ENCODE results near the gene FRMD1.
A peak's percentile ranks its signal among the peaks of the same experiment; 100 is the strongest.

Gene FRMD1

DNA sequence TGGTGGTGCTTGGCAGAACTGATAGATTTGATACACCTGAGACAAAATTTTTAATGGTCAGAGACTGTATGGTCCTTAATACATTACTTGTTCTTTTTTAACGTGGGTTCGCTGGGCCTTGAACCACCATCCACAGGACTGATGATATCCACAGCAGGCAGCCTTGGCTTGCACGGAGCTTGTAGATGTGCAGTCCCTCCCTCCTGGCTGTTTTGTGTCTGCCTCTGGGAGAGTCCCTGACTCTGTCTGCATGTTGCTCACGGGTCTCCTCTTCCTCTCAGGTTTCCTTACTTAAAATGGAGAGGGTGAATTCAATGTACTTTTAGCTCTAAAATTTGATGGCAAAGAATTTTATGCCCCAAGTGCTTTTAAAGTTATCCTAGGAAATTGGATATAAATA, 64.0 kb downstream of the FRMD1 start:
- no peak for DNase-seq (ENCODE audit: insufficient read length, low spot score)
- no peak for FAIRE-seq

DNA sequence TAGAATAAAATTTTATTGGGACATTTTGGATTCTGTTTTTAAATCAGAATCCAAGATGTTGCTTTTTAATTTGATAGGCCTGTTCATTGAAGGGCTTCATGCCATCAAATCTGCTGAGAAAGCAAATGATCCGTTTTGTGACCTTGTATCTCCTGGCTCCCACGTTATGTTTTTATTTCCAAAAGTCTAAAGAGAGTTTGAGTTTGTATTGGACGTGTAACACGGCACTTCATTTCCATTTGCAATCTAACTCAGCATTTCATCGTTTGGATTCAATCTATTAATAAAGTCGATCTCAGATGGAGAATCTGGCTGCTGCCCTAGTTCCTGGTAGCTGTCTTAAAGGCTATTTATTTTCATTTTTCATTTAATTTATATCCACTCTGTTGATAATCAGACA, 64.6 kb downstream of the FRMD1 start:
- no peak for DNase-seq (ENCODE audit: insufficient read length, low spot score)
- FAIRE-seq, result no peak

DNA sequence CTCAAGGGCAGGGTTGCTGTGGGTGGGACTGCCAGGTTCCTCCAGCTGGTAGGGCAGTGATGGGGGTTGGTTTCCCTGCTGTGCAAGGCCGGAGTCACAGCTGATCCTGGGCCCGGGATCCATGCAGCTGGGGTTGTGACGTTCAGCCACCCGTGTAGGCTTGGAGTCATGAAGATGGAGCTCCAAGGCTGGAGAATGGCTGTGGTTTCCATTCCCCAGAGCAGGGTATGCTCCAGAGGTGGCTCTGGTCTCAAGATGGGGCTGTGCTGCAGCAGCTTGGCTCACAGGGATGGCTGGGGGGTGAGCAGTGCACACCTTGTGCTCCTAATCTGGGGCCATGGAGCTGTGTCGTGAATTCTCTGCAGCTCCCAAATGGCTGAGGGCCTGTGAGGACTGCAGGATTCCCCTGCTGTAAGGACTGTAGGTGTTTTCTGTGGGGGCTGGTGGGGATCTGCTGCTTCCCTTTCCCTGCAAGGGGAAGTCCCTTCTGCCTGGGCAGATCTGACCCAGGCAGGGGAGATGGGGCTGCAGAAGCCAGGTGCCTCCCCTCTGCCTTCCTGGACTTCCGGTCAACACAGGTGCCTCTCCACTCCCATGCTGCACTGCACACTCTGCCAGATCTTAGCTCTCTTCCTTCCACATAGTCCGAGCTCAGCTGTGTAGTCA, 65.6 kb downstream of the FRMD1 start:
- DNase-seq (ENCODE audit: insufficient read length, low spot score) (no peak), FAIRE-seq (no peak)

DNA sequence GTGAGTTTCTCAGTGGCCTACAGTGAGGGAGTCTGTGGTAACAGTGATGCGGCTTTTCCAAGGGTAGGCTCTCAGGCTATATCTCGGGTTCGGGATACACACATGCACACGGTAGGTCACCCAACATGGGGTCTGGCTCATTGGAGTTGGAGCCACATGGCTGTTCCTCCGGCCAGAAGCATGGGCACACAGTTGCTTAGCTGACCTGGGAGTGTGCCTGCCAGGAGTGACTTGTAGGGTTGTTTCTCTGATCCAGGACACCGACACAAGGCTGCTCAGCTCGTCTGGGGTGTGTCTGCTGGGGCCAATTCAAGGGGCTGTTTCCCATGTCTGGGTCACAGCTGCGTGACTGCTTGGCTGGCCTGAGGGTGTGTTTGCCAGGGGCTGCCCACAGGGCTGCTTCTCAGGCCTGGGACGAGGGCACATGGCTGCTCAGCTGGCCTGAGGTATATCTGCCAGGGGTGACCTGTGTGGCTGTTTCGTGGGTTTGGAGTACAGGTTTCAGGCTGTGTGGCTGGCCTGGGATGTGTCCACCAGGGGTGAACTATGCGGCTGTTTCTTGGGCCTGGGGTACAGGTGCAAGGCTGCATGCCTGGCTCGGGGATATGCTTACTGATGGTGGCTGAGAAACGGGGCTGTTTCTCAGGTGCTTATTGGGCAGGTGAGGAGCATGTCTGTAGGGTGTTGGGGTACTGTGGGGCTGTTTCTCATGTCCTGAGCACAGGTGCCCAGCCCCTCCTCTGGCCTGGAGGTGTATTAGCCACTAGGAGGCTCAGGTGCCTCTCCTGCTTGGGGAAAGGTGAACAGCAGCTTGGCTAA, 66.4 kb downstream of the FRMD1 start:
- FAIRE-seq (no peak), DNase-seq (ENCODE audit: insufficient read length, low spot score) (no peak)

DNA sequence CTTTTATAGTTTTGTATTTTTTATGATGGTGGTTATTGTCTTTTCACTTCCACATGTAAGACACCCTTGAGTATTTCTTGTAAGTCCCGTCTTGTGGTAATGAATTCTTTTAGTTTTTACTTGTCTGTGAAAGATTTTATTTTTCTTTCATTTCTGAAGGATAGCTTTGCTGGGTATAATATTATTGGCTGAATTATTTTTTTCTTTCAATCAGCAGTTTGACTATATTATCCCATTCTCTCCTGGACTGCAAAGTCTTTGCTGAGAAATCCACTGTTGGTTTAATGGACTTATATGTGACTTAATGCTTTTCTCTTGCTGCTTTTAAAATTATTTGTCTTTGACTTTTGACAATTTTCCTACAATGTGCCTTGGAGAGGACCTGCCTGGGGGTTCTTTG, 67.7 kb downstream of the FRMD1 start:
- DNase-seq (ENCODE audit: insufficient read length, low spot score) (no peak), FAIRE-seq (no peak)

DNA sequence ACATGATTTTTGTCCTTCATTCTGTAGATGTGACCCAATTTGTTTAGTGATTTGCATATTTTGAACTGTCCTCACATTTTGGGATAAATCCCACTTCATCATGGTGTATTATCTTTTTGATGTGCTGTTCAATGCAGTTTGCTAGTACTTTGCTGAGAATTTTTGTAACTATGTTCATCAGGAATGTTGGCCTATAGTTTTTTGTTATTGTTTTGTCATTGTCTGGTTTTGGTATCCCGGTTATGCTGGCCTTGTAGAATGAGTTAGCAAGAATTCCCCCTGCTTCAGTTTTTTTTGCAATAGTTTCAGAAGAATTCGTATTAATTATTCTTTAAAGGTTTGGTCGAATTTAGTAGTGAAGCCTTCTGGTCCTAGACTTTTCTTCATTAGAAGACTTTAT, 69.7 kb downstream of the FRMD1 start:
- DNase-seq (ENCODE audit: insufficient read length, low spot score), result no peak
- FAIRE-seq, result no peak

DNA sequence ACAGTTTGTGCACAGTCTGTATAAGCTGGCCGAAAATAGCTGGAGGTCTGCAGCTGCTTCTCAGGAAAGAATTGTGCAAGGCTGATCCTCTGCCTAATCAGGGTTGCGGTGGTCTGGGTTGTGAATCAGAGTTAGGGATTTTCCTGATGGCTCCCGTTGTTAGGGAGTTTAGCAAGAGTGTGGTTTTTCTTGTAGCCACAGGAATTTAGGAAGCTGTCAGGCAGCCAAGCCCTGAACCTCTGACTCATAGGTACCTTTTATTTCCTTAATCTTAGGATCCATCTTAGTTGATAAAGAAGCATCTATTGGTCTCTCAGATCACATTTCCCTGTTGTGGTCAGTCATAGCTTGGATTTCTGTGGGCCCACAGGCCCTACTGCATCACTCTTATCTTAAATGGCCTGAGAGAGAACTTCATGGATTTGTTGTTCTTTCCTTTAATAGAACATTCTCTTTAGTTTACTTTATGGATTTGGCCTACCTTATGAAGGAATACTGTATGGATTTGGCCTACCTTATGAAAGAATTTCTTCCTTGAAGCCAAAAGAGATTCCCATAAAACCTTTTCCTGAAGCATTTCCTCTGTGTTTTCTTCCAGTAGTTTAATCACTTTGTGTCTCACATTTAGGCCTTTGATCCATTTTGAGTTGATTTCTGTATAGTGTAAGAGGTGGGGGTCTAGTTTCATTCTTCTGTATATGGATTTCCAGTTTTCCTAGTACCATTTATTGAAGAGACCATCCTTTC, 71.2 kb downstream of the FRMD1 start:
- FAIRE-seq, result peak; percentile 63
- peak; percentile 74 for DNase-seq (ENCODE audit: insufficient read length, low spot score)

DNA sequence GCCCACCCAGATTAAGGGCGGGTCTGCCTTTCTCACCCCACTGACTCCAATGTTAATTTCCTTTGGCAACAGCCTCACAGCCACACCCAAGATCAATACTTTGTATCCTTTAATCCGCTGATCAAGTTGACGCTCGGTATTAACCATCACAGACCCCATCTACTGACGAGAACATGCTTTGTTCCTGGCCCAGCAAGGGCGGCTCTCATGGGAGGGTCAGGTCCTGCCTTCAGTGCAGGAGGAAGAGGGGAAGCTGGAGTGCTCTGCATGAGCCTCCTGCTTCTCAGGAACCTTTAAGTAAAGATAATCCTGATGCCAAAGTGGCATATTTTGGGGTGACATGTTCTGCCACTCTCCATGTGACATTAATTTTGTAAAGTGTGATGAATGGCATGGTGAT, 73.2 kb downstream of the FRMD1 start:
- no peak for FAIRE-seq
- DNase-seq (ENCODE audit: insufficient read length, low spot score), result no peak

DNA sequence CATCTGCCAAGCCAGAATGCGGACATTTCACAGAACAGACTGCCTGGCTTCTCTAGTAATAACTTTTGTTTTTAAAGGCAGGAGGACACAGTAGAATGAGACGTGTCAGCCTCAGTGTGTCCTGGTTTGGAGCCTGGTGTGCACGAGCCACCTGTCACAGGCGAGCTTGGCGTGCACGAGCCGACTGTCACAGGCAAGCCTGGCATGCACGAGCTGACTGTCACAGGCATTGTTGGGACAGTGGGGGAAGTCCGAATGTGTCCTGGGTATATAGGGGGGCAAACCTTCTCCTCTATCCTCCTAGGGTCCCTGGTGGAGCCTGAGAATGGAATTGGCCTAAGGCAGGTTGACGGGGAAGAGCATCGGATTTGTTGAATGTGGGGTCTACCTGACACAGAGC, 74.1 kb downstream of the FRMD1 start:
- DNase-seq (ENCODE audit: insufficient read length, low spot score), result no peak
- FAIRE-seq, result no peak

DNA sequence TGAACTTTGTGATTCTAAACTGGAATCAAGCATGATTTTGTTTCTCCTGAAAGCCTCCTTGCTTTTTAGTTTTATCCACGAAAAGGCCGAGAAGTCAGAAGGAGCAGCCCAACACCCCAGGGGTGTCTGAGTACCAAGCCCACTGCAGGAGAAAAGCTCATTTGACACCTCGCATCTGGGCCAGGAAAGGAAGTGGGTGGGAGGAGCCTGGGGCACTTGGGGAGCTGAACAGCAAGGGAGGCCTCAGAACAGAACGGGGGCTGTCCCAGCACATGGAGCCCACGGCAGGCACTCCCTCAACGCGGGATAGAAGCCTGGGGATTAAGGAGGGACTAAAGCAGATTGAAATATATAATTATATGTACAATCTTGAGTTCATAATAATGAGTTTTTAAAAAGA, 75.0 kb downstream of the FRMD1 start:
- FAIRE-seq (no peak), DNase-seq (ENCODE audit: insufficient read length, low spot score) (no peak)
